Measurements from ENCODE around the gene PI4KA. TPM values are rescaled to one million over a fixed set of nuclear protein-coding genes. Genes with fewer than 3 reads are reported as not detected.
A peak's percentile ranks its signal among the peaks of the same experiment; 100 is the strongest.
"Not testable (repeated sequence)": the region's sequence is repeated elsewhere in the genome, so short reads cannot be mapped to it uniquely, and the experiment has no call there.

PI4KA gene
- total RNA-seq, 4 donors from 2014 or later = 44.7 to 136 (median 67.7) TPM

GRCh38 chr22:20776624-20777405 is 81.8 kb downstream of the PI4KA start:
- Histone ChIP-seq H3K9me3 (no peaks in the 10 kb centered on the region), H3K27ac (peak overlapping the region; percentile 82), H3K36me3 (peaks cover 16% of the 10 kb centered on the region), H3K27me3 (no peaks in the 10 kb centered on the region), H3K4me1 (peaks cover 15% of the 10 kb centered on the region), H3K4me3 (no peak overlapping the region)
- no peak for DNase-seq (ENCODE audit: low spot score in 2 of 2)
- TF ChIP-seq, protein P1, sequence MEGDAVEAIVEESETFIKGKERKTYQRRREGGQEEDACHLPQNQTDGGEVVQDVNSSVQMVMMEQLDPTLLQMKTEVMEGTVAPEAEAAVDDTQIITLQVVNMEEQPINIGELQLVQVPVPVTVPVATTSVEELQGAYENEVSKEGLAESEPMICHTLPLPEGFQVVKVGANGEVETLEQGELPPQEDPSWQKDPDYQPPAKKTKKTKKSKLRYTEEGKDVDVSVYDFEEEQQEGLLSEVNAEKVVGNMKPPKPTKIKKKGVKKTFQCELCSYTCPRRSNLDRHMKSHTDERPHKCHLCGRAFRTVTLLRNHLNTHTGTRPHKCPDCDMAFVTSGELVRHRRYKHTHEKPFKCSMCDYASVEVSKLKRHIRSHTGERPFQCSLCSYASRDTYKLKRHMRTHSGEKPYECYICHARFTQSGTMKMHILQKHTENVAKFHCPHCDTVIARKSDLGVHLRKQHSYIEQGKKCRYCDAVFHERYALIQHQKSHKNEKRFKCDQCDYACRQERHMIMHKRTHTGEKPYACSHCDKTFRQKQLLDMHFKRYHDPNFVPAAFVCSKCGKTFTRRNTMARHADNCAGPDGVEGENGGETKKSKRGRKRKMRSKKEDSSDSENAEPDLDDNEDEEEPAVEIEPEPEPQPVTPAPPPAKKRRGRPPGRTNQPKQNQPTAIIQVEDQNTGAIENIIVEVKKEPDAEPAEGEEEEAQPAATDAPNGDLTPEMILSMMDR (IDR thresholded peaks at IDR 0.05) = no peak
- TF ChIP-seq POLR2AphosphoS5 (IDR thresholded peaks at IDR 0.05) (no peak), POLR2A (IDR thresholded peaks at IDR 0.05) (no peak), EP300 (IDR thresholded peaks at IDR 0.05) (no peak)
- 92% methylated on average over 17 of the region's 17 CpGs for WGBS

DNA sequence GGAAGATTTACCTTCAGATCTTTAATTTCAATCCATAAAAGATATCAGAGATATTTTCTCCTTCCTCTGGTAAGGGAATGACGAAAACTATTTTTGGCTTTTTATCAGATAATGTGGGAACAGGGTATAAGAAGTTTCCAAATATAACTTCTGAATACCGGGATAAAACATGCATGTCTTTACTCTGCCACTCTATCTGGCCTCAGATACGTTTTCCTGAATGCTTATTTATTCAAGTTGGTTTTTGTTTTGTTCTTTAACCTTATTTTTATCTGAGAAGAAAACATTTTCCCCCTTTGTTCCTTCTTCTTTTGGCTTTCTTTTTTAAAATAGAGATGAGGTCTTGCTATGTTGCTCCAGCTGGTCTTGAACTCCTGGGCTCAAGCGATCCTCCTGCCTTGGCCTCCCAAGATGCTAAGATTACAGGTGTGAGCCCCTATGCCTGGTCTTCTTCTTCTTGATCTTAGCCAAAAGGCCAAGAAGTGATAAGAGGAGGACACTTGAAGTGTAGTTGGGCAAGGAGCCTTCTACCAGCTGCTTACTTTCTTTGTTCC is 83.2 kb downstream of the PI4KA start:
- WGBS = 89% methylated on average over 4 of the region's 4 CpGs
- no peaks in the 10 kb centered on the region for H3K9me3 ChIP-seq
- no peak for DNase-seq (ENCODE audit: low spot score in 2 of 2)
- peaks cover 16% of the 10 kb centered on the region for H3K36me3 ChIP-seq
- H3K4me3 ChIP-seq = no peak overlapping the region
- peaks cover 15% of the 10 kb centered on the region for H3K4me1 ChIP-seq
- H3K27ac ChIP-seq = no peak overlapping the region
- TF ChIP-seq, protein P1 (IDR thresholded peaks at IDR 0.05) = no peak
- TF ChIP-seq EP300 (IDR thresholded peaks at IDR 0.05) (no peak), POLR2A (IDR thresholded peaks at IDR 0.05) (no peak), POLR2AphosphoS5 (IDR thresholded peaks at IDR 0.05) (no peak)
- no peaks in the 10 kb centered on the region for H3K27me3 ChIP-seq

DNA sequence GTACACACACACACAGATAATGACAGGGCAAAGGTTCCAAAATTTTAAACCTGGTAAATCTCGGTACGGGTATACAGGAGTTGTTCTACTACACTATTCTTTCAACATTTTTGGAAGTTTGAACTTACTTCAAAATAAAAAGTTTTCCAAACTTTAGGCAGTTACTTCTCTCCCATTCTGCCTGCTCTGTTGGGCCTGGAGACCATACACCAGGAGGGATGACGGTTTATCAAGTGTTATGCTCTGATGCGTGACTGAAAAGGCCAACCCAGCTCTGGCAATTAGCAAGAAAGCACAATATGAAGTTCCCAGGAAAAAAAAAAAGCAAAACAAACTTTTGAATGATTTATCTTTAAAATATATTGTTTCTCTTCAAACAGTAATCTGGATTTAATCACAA is 83.7 kb downstream of the PI4KA start:
- TF ChIP-seq, protein P1 (IDR thresholded peaks at IDR 0.05) = no peak
- TF ChIP-seq EP300 (IDR thresholded peaks at IDR 0.05) (no peak), POLR2AphosphoS5 (IDR thresholded peaks at IDR 0.05) (no peak), POLR2A (IDR thresholded peaks at IDR 0.05) (no peak)
- peaks cover 16% of the 10 kb centered on the region for H3K36me3 ChIP-seq
- H3K9me3 ChIP-seq = no peaks in the 10 kb centered on the region
- DNase-seq (ENCODE audit: low spot score in 2 of 2) = no peak
- peaks cover 15% of the 10 kb centered on the region for H3K4me1 ChIP-seq
- H3K4me3 ChIP-seq = no peak overlapping the region
- no peak overlapping the region for H3K27ac ChIP-seq
- H3K27me3 ChIP-seq = no peaks in the 10 kb centered on the region
- 96% methylated on average over 4 of the region's 4 CpGs for WGBS

DNA sequence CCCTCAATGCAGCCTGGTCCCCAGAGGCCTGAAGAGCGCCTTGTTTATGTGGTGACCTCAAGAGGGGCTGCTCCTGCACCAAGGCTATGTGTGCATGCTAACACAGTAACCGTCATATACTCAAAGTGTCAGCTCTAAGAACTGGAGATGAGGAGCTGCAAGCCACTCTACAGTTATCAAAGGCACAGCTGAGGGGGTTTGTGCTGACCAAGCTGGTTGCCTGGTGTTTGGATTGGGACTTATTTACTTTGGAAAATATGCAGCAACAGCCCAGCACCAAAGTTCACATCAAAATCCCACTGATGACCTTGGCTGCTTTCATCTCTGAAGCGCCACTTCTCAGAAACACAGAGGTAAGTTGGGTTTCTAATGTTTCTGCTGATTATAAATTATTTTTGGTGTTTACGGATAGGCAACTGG is 84.8 kb downstream of the PI4KA start, which contains the start of gene SERPIND1:
TSS of gene SERPIND1 (plus strand) at position 321 of the 420 bp plus-strand sequence. CDS start 5,200 bp downstream, outside the sequence.
- no peak for DNase-seq (ENCODE audit: low spot score in 2 of 2)
- H3K27ac ChIP-seq = no peak within 1 kb of the TSS
- TF ChIP-seq POLR2A (IDR thresholded peaks at IDR 0.05) (no peak), EP300 (IDR thresholded peaks at IDR 0.05) (no peak), POLR2AphosphoS5 (IDR thresholded peaks at IDR 0.05) (no peak)
- TF ChIP-seq, protein P1 (IDR thresholded peaks at IDR 0.05) = no peak
- no peak within 1 kb of the TSS for H3K4me3 ChIP-seq
- peaks cover 15% of the 10 kb centered on the region for H3K4me1 ChIP-seq
- H3K36me3 ChIP-seq = peaks cover 8% of the 10 kb centered on the region
- H3K27me3 ChIP-seq = no peaks in the 10 kb centered on the region
- WGBS = 96% methylated on average over 4 of the region's 4 CpGs
- no peaks in the 10 kb centered on the region for H3K9me3 ChIP-seq

- no peaks in the 10 kb centered on the region for H3K4me1 ChIP-seq
- WGBS = 87% methylated on average over 9 of the region's 9 CpGs
- no peak for DNase-seq (ENCODE audit: low spot score in 2 of 2)
- H3K27ac ChIP-seq = no peak overlapping the region
- H3K36me3 ChIP-seq = peaks cover 9% of the 10 kb centered on the region
- TF ChIP-seq EP300 (IDR thresholded peaks at IDR 0.05) = no peak
- TF ChIP-seq POLR2AphosphoS5 (IDR thresholded peaks at IDR 0.05) = no peak
- H3K9me3 ChIP-seq = no peaks in the 10 kb centered on the region
- H3K4me3 ChIP-seq = no peak overlapping the region
- no peaks in the 10 kb centered on the region for H3K27me3 ChIP-seq
Observed at GRCh38 chr22:20771918-20772625, 86.5 kb downstream of the PI4KA start.

- H3K36me3 ChIP-seq = peaks cover 25% of the 10 kb centered on the region
- DNase-seq (ENCODE audit: low spot score in 2 of 2); H3K4me3 ChIP-seq; H3K27ac ChIP-seq; H3K9me3 ChIP-seq; H3K27me3 ChIP-seq; H3K4me1 ChIP-seq: not testable (repeated sequence)
- WGBS = 90% methylated on average over 9 of the region's 9 CpGs
Observed at GRCh38 chr22:20769496-20769826, 89.2 kb downstream of the PI4KA start.
